Measurements from ENCODE around the gene MPZL1.
"Not testable (repeated sequence)": the region's sequence is repeated elsewhere in the genome, so short reads cannot be mapped to it uniquely, and the experiment has no call there.

MPZL1 gene

GRCh38 chr1:167719715-167720421 lies 1.9 kb upstream of the MPZL1 start:
- not testable (repeated sequence) for DNase-seq

GRCh38 chr1:167720965-167721616 lies 691 bp upstream of the MPZL1 start:
- peak; percentile 83 for DNase-seq

GRCh38 chr1:167722152-167722869 lies 529 bp downstream of the MPZL1 start:
- peak; percentile 56 for DNase-seq

- peak; percentile 50 for DNase-seq
Measured at GRCh38 chr1:167722870-167723251, 1.1 kb downstream of the MPZL1 start.

- DNase-seq, result peak; percentile 60
Measured at GRCh38 chr1:167723707-167724323, 2.0 kb downstream of the MPZL1 start.

- DNase-seq, result no peak
Measured at GRCh38 chr1:167726008-167726407, 4.2 kb downstream of the MPZL1 start.

- DNase-seq, result no peak
Measured at GRCh38 chr1:167728818-167729410, 7.1 kb downstream of the MPZL1 start.

- DNase-seq, result no peak
Measured at GRCh38 chr1:167734227-167734626, 12.4 kb downstream of the MPZL1 start.

GRCh38 chr1:167734841-167735240 lies 13.1 kb downstream of the MPZL1 start:
- DNase-seq, result no peak

- DNase-seq, result peak; percentile 59
Measured at GRCh38 chr1:167737169-167737568, 15.4 kb downstream of the MPZL1 start.

GRCh38 chr1:167738158-167738557 lies 16.4 kb downstream of the MPZL1 start:
- DNase-seq, result no peak

GRCh38 chr1:167739752-167740151 lies 18.0 kb downstream of the MPZL1 start:
- DNase-seq, result no peak

GRCh38 chr1:167741103-167741502 lies 19.3 kb downstream of the MPZL1 start:
- not testable (repeated sequence) for DNase-seq

- not testable (repeated sequence) for DNase-seq
Measured at GRCh38 chr1:167742392-167743057, 20.7 kb downstream of the MPZL1 start.

GRCh38 chr1:167744901-167745300 lies 23.1 kb downstream of the MPZL1 start:
- no peak for DNase-seq

GRCh38 chr1:167746013-167746672 lies 24.4 kb downstream of the MPZL1 start:
- no peak for DNase-seq

GRCh38 chr1:167746988-167747655 lies 25.3 kb downstream of the MPZL1 start:
- DNase-seq, result no peak

GRCh38 chr1:167747988-167748387 lies 26.2 kb downstream of the MPZL1 start:
- DNase-seq, result peak; percentile 68

GRCh38 chr1:167748906-167749305 lies 27.1 kb downstream of the MPZL1 start:
- no peak for DNase-seq

- DNase-seq, result no peak
Measured at GRCh38 chr1:167749741-167750140, 28.0 kb downstream of the MPZL1 start.

- no peak for DNase-seq
Measured at GRCh38 chr1:167750641-167751040, 28.9 kb downstream of the MPZL1 start.
